Stimulated activated CD8-positive, alpha-beta memory T cell treated with anti-CD3 and anti-CD28 coated beads, Interleukin-7, amount 100 ng/mL, for 48 hours (primary cell): ENCODE data around the gene IFNA13.
"Not testable (repeated sequence)": the region's sequence is repeated elsewhere in the genome, so short reads cannot be mapped to it uniquely, and the experiment has no call there.

Experiments
- DNase-seq, 2 donors: peaks; one replicate each; pipeline ENCODE4 v3.0.0-alpha.2; 2020; ENCODE audit warnings: low read depth in 1 of 2; ENCODE audit errors: extremely low read depth in 1 of 2

Gene IFNA13

GRCh38 chr9:21367957-21368356 lies at the start of gene IFNA13:
IFNA13 (minus strand) TSS chr9:21368057; CDS start chr9:21368010, 47 bp downstream.
- DNase-seq = no peak

GRCh38 chr9:21415493-21416267 lies 47.8 kb upstream of the IFNA13 start:
- DNase-seq = no peak

- no peak for DNase-seq
Observed at GRCh38 chr9:21414220-21414940, 46.5 kb upstream of the IFNA13 start.

GRCh38 chr9:21413624-21414023 lies 45.8 kb upstream of the IFNA13 start:
- DNase-seq = no peak

GRCh38 chr9:21413151-21413550 lies 45.3 kb upstream of the IFNA13 start:
- DNase-seq = no peak

- no peak for DNase-seq
Observed at GRCh38 chr9:21412107-21412506, 44.2 kb upstream of the IFNA13 start.

GRCh38 chr9:21408817-21409216 lies 41.0 kb upstream of the IFNA13 start, which contains the start of gene IFNA8:
IFNA8 (plus strand) TSS chr9:21409117; CDS start chr9:21409177, 60 bp downstream.
- DNase-seq = no peak

GRCh38 chr9:21404146-21404545 lies 36.3 kb upstream of the IFNA13 start:
- DNase-seq = no peak

- DNase-seq = no peak
Observed at GRCh38 chr9:21402386-21403251, 34.8 kb upstream of the IFNA13 start.

- no peak for DNase-seq
Observed at GRCh38 chr9:21399956-21400355, 32.1 kb upstream of the IFNA13 start.

- no peak for DNase-seq
Observed at GRCh38 chr9:21398955-21399489, 31.2 kb upstream of the IFNA13 start.

GRCh38 chr9:21395778-21396717 lies 28.2 kb upstream of the IFNA13 start:
- peak in 1 of 2 donors; percentile 33 for DNase-seq

- no peak for DNase-seq
Observed at GRCh38 chr9:21392270-21392669, 24.4 kb upstream of the IFNA13 start.

- DNase-seq = no peak
Observed at GRCh38 chr9:21385131-21385670, 17.3 kb upstream of the IFNA13 start, which contains the start of gene IFNA2. IFNA2 (minus strand) TSS chr9:21385398; CDS start chr9:21385329, 69 bp downstream.

- DNase-seq = no peak
Observed at GRCh38 chr9:21383627-21384026, 15.8 kb upstream of the IFNA13 start.

- DNase-seq = no peak
Observed at GRCh38 chr9:21381448-21382339, 13.8 kb upstream of the IFNA13 start.

GRCh38 chr9:21371467-21371866 lies 3.6 kb upstream of the IFNA13 start:
- DNase-seq = not testable (repeated sequence)

- DNase-seq = not testable (repeated sequence)
Observed at GRCh38 chr9:21367169-21367568, 688 bp downstream of the IFNA13 start.
